ENCODE measurements around the gene SLC13A5. TPM values are rescaled to one million over a fixed set of nuclear protein-coding genes. Genes with fewer than 3 reads are reported as not detected.

Gene SLC13A5
- total RNA-seq, 1 experiment from 2014 or later = not detected

DNA sequence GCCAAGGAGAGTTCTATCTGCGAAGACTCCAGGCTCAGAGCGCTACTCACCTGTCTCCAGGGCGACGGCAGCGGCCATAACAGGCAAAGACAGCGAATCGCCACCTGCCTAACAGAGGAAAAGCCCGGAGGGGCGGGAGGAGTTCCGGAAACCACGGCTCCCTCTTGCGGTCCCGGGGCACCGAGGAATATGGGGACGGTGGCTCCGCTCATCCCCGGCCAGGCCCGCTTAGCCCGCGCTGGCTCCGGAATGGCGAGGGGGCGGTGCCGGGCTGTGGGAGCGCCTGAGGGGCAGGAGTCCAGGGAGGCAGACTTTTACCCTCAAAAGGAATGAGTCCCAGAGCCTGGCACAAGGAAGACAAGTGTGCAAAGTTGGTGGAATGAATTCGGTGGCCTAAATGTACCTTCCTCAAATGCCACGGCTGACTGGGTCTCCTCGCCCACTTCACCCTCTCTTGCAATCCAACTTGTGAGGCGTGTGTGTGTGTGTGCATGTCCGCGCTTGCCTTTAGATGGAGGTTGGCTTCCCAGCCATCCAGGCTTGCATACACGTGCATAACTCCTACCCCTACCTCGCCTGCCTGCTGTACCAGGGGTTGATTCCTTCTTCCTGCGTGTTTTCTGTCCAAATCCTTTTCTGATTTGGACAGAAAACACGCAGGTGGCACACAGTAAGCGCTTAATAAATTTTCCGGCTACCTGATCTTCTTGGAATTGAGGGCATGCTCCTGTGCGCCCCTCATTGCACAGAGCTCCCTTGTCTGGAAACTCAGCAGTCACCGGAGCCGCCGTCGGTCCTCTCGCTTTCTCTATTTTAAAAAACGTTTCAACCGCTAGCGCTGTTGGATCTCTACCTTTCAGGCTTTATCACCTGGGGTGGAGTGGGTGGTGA, 58.1 kb downstream of the SLC13A5 start:
- no peak overlapping the region for H3K4me2 ChIP-seq (ENCODE audit: low read length)
- H3K36me3 ChIP-seq (ENCODE audit: low read depth, low read length) = no peaks in the 10 kb centered on the region
- intact Hi-C loops (cut with micrococcal nuclease) = no loop called here
- H3K9ac ChIP-seq (ENCODE audit: low read length) = no peak overlapping the region
- peaks cover 33% of the 10 kb centered on the region for H3K79me2 ChIP-seq (ENCODE audit: low read length)
- H3K9me3 ChIP-seq (ENCODE audit: low read length) = no peaks in the 10 kb centered on the region
- peaks cover 23% of the 10 kb centered on the region for H3K4me1 ChIP-seq (ENCODE audit: insufficient read depth, low read length)
- BruUV-seq (replicated peaks) = no TSS peak
- no peak overlapping the region for H3K27ac ChIP-seq (ENCODE audit: low read length)
- no peak for DNase-seq
- no peaks in the 10 kb centered on the region for H3F3A ChIP-seq (ENCODE audit: low read length, unreplicated experiment)
- H3K9me2 ChIP-seq (replicated peaks; ENCODE audit: low read length) = no peaks in the 10 kb centered on the region
- CTCF ChIA-PET = no interaction called here
- H4K20me1 ChIP-seq (ENCODE audit: low read length) = peaks cover 6% of the 10 kb centered on the region; the same call in 1 of the 2 replicates
- no peaks in the 10 kb centered on the region for H3K27me3 ChIP-seq (ENCODE audit: low read length)
- POLR2A ChIA-PET (ENCODE audit: unreplicated experiment) = no interaction called here
- no peak for ATAC-seq
- H3K4me3 ChIP-seq (ENCODE audit: low read length) = no peak overlapping the region
- H2AFZ ChIP-seq (ENCODE audit: low read length) = no peak overlapping the region
- no peak for TF ChIP-seq CTCF (conservative IDR thresholded peaks at IDR 0.05; ENCODE audit: low read depth, low read length)
- TF ChIP-seq EZH2phosphoT487 (IDR thresholded peaks at IDR 0.05; ENCODE audit: borderline replicate concordance, low read length) = no peak

DNA sequence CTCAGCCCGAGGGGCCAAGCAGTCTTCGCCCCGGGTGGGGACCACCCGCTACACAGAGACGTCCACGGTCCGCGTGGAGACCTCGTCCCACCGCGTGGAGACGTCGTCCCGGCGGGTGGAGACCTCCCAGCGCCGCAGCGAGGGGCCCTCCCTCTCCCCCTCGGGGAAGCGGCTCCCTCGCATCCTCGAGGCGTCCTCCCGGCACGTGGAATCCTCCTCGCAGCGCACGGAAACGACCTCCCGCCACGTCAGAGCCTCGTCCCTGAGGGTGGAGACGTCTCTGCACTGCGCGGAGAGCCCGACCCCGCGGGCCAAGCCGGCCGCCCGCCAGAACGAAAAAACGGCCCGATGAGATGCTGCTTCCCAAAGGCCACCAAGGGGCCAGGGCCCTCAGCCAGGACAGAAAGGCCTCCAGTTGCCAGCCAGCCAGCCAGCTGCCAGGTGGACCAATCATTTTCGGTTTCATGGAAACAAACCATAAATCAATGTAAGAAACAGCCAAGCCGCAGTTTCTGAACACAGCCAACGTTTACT, 61.2 kb downstream of the SLC13A5 start:
- H3K4me1 ChIP-seq (ENCODE audit: insufficient read depth, low read length) = peaks cover 26% of the 10 kb centered on the region
- no peak for DNase-seq
- H3K4me2 ChIP-seq (ENCODE audit: low read length) = peak overlapping the region; percentile 86
- no TSS peak for BruUV-seq (replicated peaks)
- H3K79me2 ChIP-seq (ENCODE audit: low read length) = peaks cover 64% of the 10 kb centered on the region
- H3F3A ChIP-seq (ENCODE audit: low read length, unreplicated experiment) = no peaks in the 10 kb centered on the region
- H3K36me3 ChIP-seq (ENCODE audit: low read depth, low read length) = peaks cover 13% of the 10 kb centered on the region
- POLR2A ChIA-PET (ENCODE audit: unreplicated experiment) = interaction anchor here (0.6 kb wide), 1 partner anchor 368 kb away, joined by 3 read pairs; no protein-coding TSS in a partner anchor
- H3K9me2 ChIP-seq (replicated peaks; ENCODE audit: low read length) = no peaks in the 10 kb centered on the region
- H3K9me3 ChIP-seq (ENCODE audit: low read length) = no peaks in the 10 kb centered on the region
- H3K9ac ChIP-seq (ENCODE audit: low read length) = peak overlapping the region; percentile 97
- no peaks in the 10 kb centered on the region for H3K27me3 ChIP-seq (ENCODE audit: low read length)
- peaks cover 21% of the 10 kb centered on the region for H4K20me1 ChIP-seq (ENCODE audit: low read length)
- TF ChIP-seq EZH2phosphoT487 (IDR thresholded peaks at IDR 0.05; ENCODE audit: borderline replicate concordance, low read length) (no peak), EZH2 (IDR thresholded peaks at IDR 0.05; ENCODE audit: low read length, unreplicated experiment) (no peak), CTCF (conservative IDR thresholded peaks at IDR 0.05; ENCODE audit: low read depth, low read length) (no peak)
- CTCF ChIA-PET = no interaction called here
- peak overlapping the region; percentile 89 for H2AFZ ChIP-seq (ENCODE audit: low read length)
- ATAC-seq = peak; percentile 11
- intact Hi-C loops (cut with micrococcal nuclease) = no loop called here
- H3K27ac ChIP-seq (ENCODE audit: low read length) = peak overlapping the region; percentile 90
- H3K4me3 ChIP-seq (ENCODE audit: low read length) = peak overlapping the region; percentile 100

Measured in PC-3 (cell line).